22Rv1 (cell line): ENCODE data around the gene PNPLA7.

Source experiments
- H3K27ac ChIP-seq: fragments of 450-650 bp; 2 replicates; pipeline ENCODE4 v1.5.1; 2017
- CTCF ChIP-seq: fragments of 450-650 bp; IDR thresholded peaks from 2 replicates; pipeline ENCODE4 v1.5.1; 2017; ENCODE audit warnings: mild to moderate bottlenecking
- ZFX ChIP-seq: fragments of 450-650 bp; IDR thresholded peaks from 2 replicates; pipeline ENCODE4 v1.6.1; 2017; ENCODE audit warnings: antibody characterized with exemption, borderline replicate concordance

PNPLA7 gene

GRCh38 chr9:137456864-137457405 lies 93.3 kb downstream of the PNPLA7 start:
- H3K27ac ChIP-seq = peak overlapping the region; percentile 17; the same call in 1 of the 2 replicates

GRCh38 chr9:137456061-137456863 lies 93.9 kb downstream of the PNPLA7 start:
- no peak for TF ChIP-seq CTCF
- TF ChIP-seq ZFX = no peak
- H3K27ac ChIP-seq = peak overlapping the region; percentile 17; the same call in 1 of the 2 replicates

More at GRCh38 chr9:137456864-137457405, 93.3 kb downstream of the PNPLA7 start:
- TF ChIP-seq CTCF (no peak), ZFX (no peak)

- no peak for TF ChIP-seq CTCF
- TF ChIP-seq ZFX = no peak
- no peak overlapping the region for H3K27ac ChIP-seq
These were observed 94.7 kb downstream of the PNPLA7 start for GRCh38 chr9:137455359-137455991.

- no peak for TF ChIP-seq CTCF
- no peak for TF ChIP-seq ZFX
- H3K27ac ChIP-seq = no peak overlapping the region
These were observed 95.4 kb downstream of the PNPLA7 start for GRCh38 chr9:137454597-137455358.

- H3K27ac ChIP-seq = no peak overlapping the region
- TF ChIP-seq ZFX = no peak
- no peak for TF ChIP-seq CTCF
These were observed 96.0 kb downstream of the PNPLA7 start for GRCh38 chr9:137454145-137454596.

- no peak overlapping the region for H3K27ac ChIP-seq
- TF ChIP-seq CTCF = no peak
- TF ChIP-seq ZFX = no peak
These were observed 96.5 kb downstream of the PNPLA7 start for GRCh38 chr9:137453643-137454081.
